Keratinocyte (primary cell): ENCODE measurements around the gene MRPL16. TPM values are rescaled to one million over a fixed set of nuclear protein-coding genes. Genes with fewer than 3 reads are reported as not detected.

Source experiments
- DNase-seq: peaks from one replicate; pipeline ENCODE4 v3.0.0-alpha.2; 2011; ENCODE audit warnings: low read depth, missing footprints, low spot score
- FAIRE-seq: peaks from 2 replicates; lab custom pipeline; 2011; peaks lifted over from hg19 to GRCh38; lab: Jason Lieb, UNC
- H2AFZ ChIP-seq: 2 replicates; pipeline ENCODE4 v1.6.0; 2012; ENCODE audit warnings: low read length, control low read depth, inconsistent platforms; ENCODE audit not compliant: control insufficient read depth
- H3K27ac ChIP-seq: 2 replicates; pipeline ENCODE4 v1.5.1; 2011; ENCODE audit warnings: low read length; ENCODE audit not compliant: control insufficient read depth, insufficient read depth
- H3K27me3 ChIP-seq: 3 replicates; pipeline ENCODE4 v1.6.0; 2011; ENCODE audit warnings: low read length; ENCODE audit not compliant: control insufficient read depth, insufficient read depth; ENCODE audit errors: extremely low read depth
- H3K36me3 ChIP-seq, 2 experiments: 2 replicates in 1 of 2; 3 replicates in 1 of 2; pipeline ENCODE4 v1.5.1; 2011; ENCODE audit warnings: low read length in 2 of 2, mild to moderate bottlenecking in 1 of 2; ENCODE audit not compliant: control insufficient read depth in 2 of 2, insufficient read depth in 2 of 2; ENCODE audit errors: extremely low read depth in 1 of 2
- H3K4me1 ChIP-seq: 3 replicates; pipeline ENCODE4 v1.5.1; 2011; ENCODE audit warnings: low read length; ENCODE audit not compliant: control insufficient read depth, insufficient read depth; ENCODE audit errors: extremely low read depth
- H3K4me2 ChIP-seq: 3 replicates; pipeline ENCODE4 v1.6.0; 2011; ENCODE audit warnings: low read depth, low read length; ENCODE audit not compliant: control insufficient read depth, insufficient read depth; ENCODE audit errors: extremely low read depth
- H3K4me3 ChIP-seq, 3 experiments: fragments of 200-600 bp in 1 of 3; sonication (generic) in 1 of 3; 2 replicates in 2 of 3; 3 replicates in 1 of 3; pipeline ENCODE4 v1.5.1; 2011 to 2016; ENCODE audit warnings: low read length in 3 of 3, mild to moderate bottlenecking in 3 of 3, control low read depth in 2 of 3, inconsistent platforms in 1 of 3, low read depth in 1 of 3, mixed read lengths in 1 of 3, mixed run types in 1 of 3, moderate library complexity in 1 of 3; ENCODE audit not compliant: control insufficient read depth in 2 of 3, insufficient read depth in 2 of 3; ENCODE audit errors: extremely low read depth in 1 of 3
- H3K79me2 ChIP-seq: 2 replicates; pipeline ENCODE4 v1.6.0; 2012; ENCODE audit warnings: low read length; ENCODE audit not compliant: control insufficient read depth, insufficient read depth
- H3K9ac ChIP-seq: 3 replicates; pipeline ENCODE4 v1.6.0; 2011; ENCODE audit warnings: low read length; ENCODE audit not compliant: control insufficient read depth, insufficient read depth; ENCODE audit errors: extremely low read depth
- H3K9me1 ChIP-seq: 3 replicates; pipeline ENCODE4 v1.6.0; 2011; ENCODE audit warnings: low read length; ENCODE audit not compliant: control insufficient read depth, insufficient read depth; ENCODE audit errors: extremely low read depth
- H3K9me3 ChIP-seq: 2 replicates; pipeline ENCODE4 v1.5.1; 2012; ENCODE audit warnings: low read depth, low read length; ENCODE audit not compliant: control insufficient read depth
- H4K20me1 ChIP-seq: 3 replicates; pipeline ENCODE4 v1.6.0; 2011; ENCODE audit warnings: low read length; ENCODE audit not compliant: control insufficient read depth, insufficient read depth; ENCODE audit errors: extremely low read depth
- CTCF ChIP-seq, 3 experiments: IDR thresholded peaks in 1 of 3; conservative IDR thresholded peaks in 1 of 3; optimal IDR thresholded peaks in 1 of 3; 2 replicates in 2 of 3; 3 replicates in 1 of 3; pipeline versions ENCODE3 to v1.5.1; 2011; ENCODE audit warnings: low read length in 3 of 3, mild to moderate bottlenecking in 3 of 3, moderate library complexity in 2 of 3, control low read depth in 1 of 3, inconsistent platforms in 1 of 3; ENCODE audit not compliant: insufficient read depth in 2 of 3; ENCODE audit errors: extremely low read depth in 1 of 3
- EZH2 ChIP-seq: IDR thresholded peaks from one replicate; pipeline ENCODE4 v1.6.1; 2012; ENCODE audit warnings: inconsistent platforms, mild to moderate bottlenecking, low read length, moderate library complexity
- dilution Hi-C: fragments of 300-500 bp; cut with MboI; formaldehyde crosslinking; loops from one replicate; pipeline ENCODE4 v1.7.0; 2020; ENCODE audit warnings: low sequenced_read_pairs; ENCODE audit not compliant: extremely low pct_ligation_motif_present
- polyA plus RNA-seq, 5 experiments: library from polyadenylated mRNA; depleted of rRNA in 3 of 5; stranded (reverse) in 3 of 5; stranded (forward) in 1 of 5; unstranded in 1 of 5; fragments of >200 nt; gene quantifications; 1 replicate in 1 of 5; 2 replicates in 3 of 5; 3 replicates in 1 of 5; pipeline versions ENCODE4 v1.2.1 to v1.2.3, GENCODE V29; 2011 to 2012; ENCODE audit warnings: missing spikeins in 2 of 5, low read depth in 1 of 5, low replicate concordance in 1 of 5

Gene MRPL16
- polyA plus RNA-seq, 1 donor (not counting 4 experiments of a cell fraction or from before 2014, with no cell fraction given): 72.1 TPM

GRCh38 chr11:59847626-59848025 lies 37.0 kb upstream of the MRPL16 start:
- no peak overlapping the region for H3K4me3 ChIP-seq
- TF ChIP-seq CTCF (optimal IDR thresholded peaks at IDR 0.05 in 1 of 3, IDR thresholded peaks at IDR 0.05 in 1 of 3, conservative IDR thresholded peaks at IDR 0.05 in 1 of 3; ENCODE audit: extremely low read depth in 1 of 3, insufficient read depth in 2 of 3, low read length in 3 of 3) (no peak), EZH2 (no peak)

DNA sequence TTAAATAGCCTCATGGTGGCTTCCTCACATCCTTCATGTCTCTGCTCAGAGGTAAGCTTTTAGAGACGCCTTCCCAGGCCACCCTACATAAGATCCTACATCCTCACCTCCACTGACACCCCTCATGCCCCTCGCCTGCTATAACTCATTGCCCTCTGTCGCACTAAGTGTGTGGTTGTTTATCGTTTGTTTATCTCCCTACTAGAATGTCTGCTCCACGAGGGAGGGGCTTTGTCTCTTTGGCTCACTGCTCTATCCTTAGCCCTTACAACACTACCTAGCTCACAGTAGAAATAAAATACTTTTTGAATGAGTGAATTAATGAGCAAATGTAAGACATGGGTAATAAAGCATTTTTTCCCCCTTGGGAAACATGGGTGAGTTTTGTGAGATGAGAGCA lies 36.0 kb upstream of the MRPL16 start:
- Histone ChIP-seq H3K27ac (no peak overlapping the region), H3K27me3 (no peaks in the 10 kb centered on the region), H3K79me2 (no peaks in the 10 kb centered on the region), H3K9me1 (no peaks in the 10 kb centered on the region), H3K4me1 (no peaks in the 10 kb centered on the region), H3K4me3 (no peak overlapping the region), H3K9ac (no peak overlapping the region), H3K9me3 (no peaks in the 10 kb centered on the region), H2AFZ (no peak overlapping the region), H3K36me3 (no peaks in the 10 kb centered on the region), H3K4me2 (no peak overlapping the region), H4K20me1 (no peaks in the 10 kb centered on the region)
- no peak for TF ChIP-seq EZH2
- TF ChIP-seq CTCF (optimal IDR thresholded peaks at IDR 0.05 in 1 of 3, IDR thresholded peaks at IDR 0.05 in 1 of 3, conservative IDR thresholded peaks at IDR 0.05 in 1 of 3; ENCODE audit: extremely low read depth in 1 of 3, insufficient read depth in 2 of 3, low read length in 3 of 3): no peak
- no peak for FAIRE-seq
- no peak for DNase-seq
- dilution Hi-C loops: no loop called here

More at GRCh38 chr11:59847626-59848025, 37.0 kb upstream of the MRPL16 start:
- Histone ChIP-seq H3K4me2 (no peak overlapping the region), H3K9me3 (no peaks in the 10 kb centered on the region), H4K20me1 (no peaks in the 10 kb centered on the region), H3K36me3 (no peaks in the 10 kb centered on the region), H3K9me1 (no peaks in the 10 kb centered on the region), H3K4me1 (no peaks in the 10 kb centered on the region), H3K27me3 (no peaks in the 10 kb centered on the region), H3K27ac (no peak overlapping the region), H2AFZ (no peak overlapping the region), H3K79me2 (no peaks in the 10 kb centered on the region), H3K9ac (no peak overlapping the region)
- FAIRE-seq: no peak
- dilution Hi-C loops: no loop called here
- DNase-seq: no peak
